GM10248 (cell line): ENCODE measurements around the gene ZNF19.

Experiments used
- CTCF ChIA-PET: fragments of 300-600 bp; sonication (Branson Sonifier 250); formaldehyde crosslinking; extraction: SDS; loops from one replicate; lab custom pipeline; 2021; ENCODE audit warnings: antibody characterized with exemption; lab: Yijun Ruan, JAX
- POLR2A ChIA-PET: fragments of 350-650 bp; sonication (Branson Sonifier 250); formaldehyde crosslinking; extraction: SDS; loops from one replicate; lab custom pipeline; 2020; ENCODE audit warnings: antibody characterized with exemption; lab: Yijun Ruan, JAX
- DNase-seq: peaks from one replicate; pipeline ENCODE4 v3.0.0; 2012; ENCODE audit errors: extremely low spot score
- CTCF ChIP-seq: IDR thresholded peaks from 2 replicates; pipeline ENCODE4 v1.5.1; 2012; ENCODE audit warnings: mild to moderate bottlenecking, low read depth; ENCODE audit errors: extremely low read depth, missing control alignments, control extremely low read depth

ZNF19 gene

DNA sequence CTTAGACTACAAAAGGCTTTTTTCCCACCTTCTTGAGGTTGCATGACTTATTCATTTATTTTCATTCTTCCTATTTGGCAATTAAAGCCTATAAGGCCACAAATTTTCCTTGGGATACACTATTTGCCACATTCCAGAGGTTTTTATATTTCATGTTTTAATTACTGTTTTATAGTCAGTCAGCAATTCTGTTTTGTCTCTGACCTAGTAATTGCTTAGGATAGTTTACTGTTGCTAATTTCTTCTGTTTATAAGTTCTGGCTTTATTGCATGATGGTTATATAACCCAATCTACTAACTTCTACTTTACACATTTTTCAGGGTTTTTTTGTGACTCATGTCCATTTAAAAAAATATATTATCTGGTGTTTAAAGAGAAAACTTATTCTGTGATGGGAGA lies 29.6 kb downstream of the ZNF19 start:
- ChIA-PET POLR2A (interaction anchor here (0.7 kb wide), 1 partner anchor 631 kb away, joined by 3 read pairs; no protein-coding TSS in a partner anchor), CTCF (no interaction called here)
- DNase-seq, result no peak
- TF ChIP-seq CTCF, result no peak

- DNase-seq, result no peak
- ChIA-PET POLR2A (no interaction called here), CTCF (interaction anchor here (1.2 to 1.4 kb wide), 3 partner anchors 10 to 42 kb away, joined by 3 to 4 read pairs (median 3); no protein-coding TSS in a partner anchor)
- no peak for TF ChIP-seq CTCF
Observed at GRCh38 chr16:71456801-71457200, 32.3 kb downstream of the ZNF19 start.

DNA sequence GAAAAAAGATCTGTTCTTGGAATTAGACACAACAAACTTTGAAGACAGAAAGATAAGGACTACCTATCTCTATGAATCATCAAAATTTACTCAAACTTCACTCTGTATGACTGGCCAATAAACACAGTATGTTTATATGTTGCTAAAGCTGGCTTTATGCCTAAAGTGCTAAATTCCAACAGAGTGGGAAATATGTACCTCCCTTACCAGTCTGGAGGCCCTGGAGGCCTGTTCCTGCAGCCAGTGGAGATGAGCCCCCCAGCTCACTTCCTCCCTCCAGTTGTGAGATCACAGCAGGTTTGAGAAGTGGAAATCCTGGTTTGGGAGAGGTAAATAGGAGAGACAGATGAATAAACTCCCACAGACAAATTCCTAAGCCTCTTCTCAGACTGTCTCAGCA lies 36.1 kb downstream of the ZNF19 start:
- no peak for DNase-seq
- CTCF ChIA-PET, result interaction anchor here (1.2 to 1.8 kb wide), 2 partner anchors 20 to 40 kb away, joined by 3 to 9 read pairs; no protein-coding TSS in a partner anchor
- no peak for TF ChIP-seq CTCF
- POLR2A ChIA-PET, result no interaction called here

DNA sequence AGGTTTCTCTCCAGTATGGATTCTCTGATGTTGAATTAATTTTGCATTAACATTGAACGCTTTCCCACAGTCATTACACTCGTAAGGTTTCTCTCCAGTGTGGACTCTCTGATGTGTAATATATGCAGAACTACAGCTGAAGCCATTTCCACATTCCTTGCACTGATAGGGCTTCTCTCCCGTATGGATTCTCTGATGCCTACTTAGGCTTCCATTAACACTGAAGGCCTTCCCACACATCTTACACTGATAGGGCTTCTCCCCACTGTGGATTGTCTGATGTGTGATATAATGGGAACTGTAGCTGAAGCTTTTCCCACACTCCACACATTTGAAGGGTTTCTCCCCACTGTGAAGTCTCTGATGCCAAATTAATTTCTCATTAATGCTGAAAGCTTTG lies 40.1 kb downstream of the ZNF19 start:
- POLR2A ChIA-PET, result no interaction called here
- CTCF ChIA-PET, result interaction anchor here (1.9 to 2.0 kb wide), 2 partner anchors 37 to 50 kb away, joined by 4 to 5 read pairs; no protein-coding TSS in a partner anchor
- no peak for DNase-seq
- no peak for TF ChIP-seq CTCF

GRCh38 chr16:71448274-71448866 lies 40.8 kb downstream of the ZNF19 start:
- TF ChIP-seq CTCF, result no peak
- DNase-seq, result no peak
- ChIA-PET POLR2A (no interaction called here), CTCF (interaction anchor here (1.6 to 1.9 kb wide), 2 partner anchors 51 to 53 kb away, joined by 4 to 5 read pairs; no protein-coding TSS in a partner anchor)

DNA sequence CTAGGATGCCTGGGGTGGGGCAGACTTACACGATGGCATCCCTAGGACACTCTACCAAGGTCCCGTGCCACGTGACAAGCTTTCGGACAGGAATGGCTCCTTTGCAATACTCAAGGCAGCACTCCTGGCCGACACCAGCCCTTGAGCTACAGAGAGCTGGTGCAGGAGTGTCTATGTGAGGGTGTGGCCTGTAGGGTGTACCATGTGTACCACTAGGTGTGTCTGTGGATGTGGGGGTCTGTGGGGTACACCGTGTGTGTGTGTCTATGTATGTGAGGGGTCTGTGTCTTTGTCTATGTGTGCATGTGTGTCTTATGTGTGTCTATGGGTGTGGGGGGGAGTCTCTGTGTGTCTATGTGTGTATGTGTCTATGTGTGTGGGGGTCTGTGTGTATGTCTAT lies 45.4 kb downstream of the ZNF19 start:
- ChIA-PET CTCF (no interaction called here), POLR2A (no interaction called here)
- no peak for DNase-seq
- no peak for TF ChIP-seq CTCF
